Fibroblast of lung (primary cell): ENCODE measurements around the gene ASXL1. TPM values are rescaled to one million over a fixed set of nuclear protein-coding genes. Genes with fewer than 3 reads are reported as not detected.

Source experiments
- DNase-seq, 2 donors: peaks; one replicate each; pipeline versions ENCODE4 v3.0.0 to v3.0.0-alpha.2; 2010; ENCODE audit warnings: low read depth in 2 of 2
- H2AFZ ChIP-seq: 2 replicates; pipeline ENCODE4 v1.5.1; 2012; ENCODE audit warnings: low read length, control low read depth, inconsistent platforms
- H3K27ac ChIP-seq: 2 replicates; pipeline ENCODE4 v1.5.1; 2011; ENCODE audit warnings: low read length, control low read depth; ENCODE audit not compliant: insufficient read depth
- H3K27me3 ChIP-seq: 2 replicates; pipeline ENCODE4 v1.5.1; 2011; ENCODE audit warnings: mild to moderate bottlenecking, low read length; ENCODE audit not compliant: control insufficient read depth, insufficient read depth
- H3K36me3 ChIP-seq: 2 replicates; pipeline ENCODE4 v1.5.1; 2011; ENCODE audit warnings: low read length; ENCODE audit not compliant: control insufficient read depth, insufficient read depth
- H3K4me1 ChIP-seq: 2 replicates; pipeline ENCODE4 v1.5.1; 2011; ENCODE audit warnings: low read length; ENCODE audit not compliant: control insufficient read depth, insufficient read depth; ENCODE audit errors: extremely low read depth
- H3K4me2 ChIP-seq: 2 replicates; pipeline ENCODE4 v1.5.1; 2011; ENCODE audit warnings: low read length, control low read depth; ENCODE audit not compliant: insufficient read depth; ENCODE audit errors: extremely low read depth
- H3K4me3 ChIP-seq, 4 experiments: fragments of 200-600 bp in 1 of 4; sonication (generic) in 1 of 4; replicated peaks in 1 of 4; 2 replicates each; pipeline ENCODE4 v1.5.1; 2011 to 2016; ENCODE audit warnings: low read length in 4 of 4, low read depth in 3 of 4, mild to moderate bottlenecking in 3 of 4, control low read depth in 2 of 4, inconsistent platforms in 1 of 4, mixed read lengths in 1 of 4; ENCODE audit not compliant: insufficient read depth in 1 of 4; ENCODE audit errors: control extremely low read depth in 1 of 4
- H3K79me2 ChIP-seq: 2 replicates; pipeline ENCODE4 v1.5.1; 2012; ENCODE audit warnings: mild to moderate bottlenecking, low read length, inconsistent platforms; ENCODE audit not compliant: control insufficient read depth, insufficient read depth
- H3K9ac ChIP-seq: 2 replicates; pipeline ENCODE4 v1.5.1; 2011; ENCODE audit warnings: mild to moderate bottlenecking, low read length, control low read depth; ENCODE audit not compliant: insufficient read depth
- H3K9me3 ChIP-seq: 2 replicates; pipeline ENCODE4 v1.5.1; 2012; ENCODE audit warnings: low read depth, low read length; ENCODE audit not compliant: control insufficient read depth, insufficient read depth
- H4K20me1 ChIP-seq: 2 replicates; pipeline ENCODE4 v1.5.1; 2011; ENCODE audit warnings: low read length; ENCODE audit not compliant: control insufficient read depth, insufficient read depth; ENCODE audit errors: extremely low read depth
- CTCF ChIP-seq, 2 donors: IDR thresholded peaks in 1 of 2; conservative IDR thresholded peaks in 1 of 2; 1 replicate in 1 of 2; 2 replicates in 1 of 2; pipeline ENCODE4 v1.5.1; 2011 to 2012; ENCODE audit warnings: low read length in 2 of 2, control low read depth in 1 of 2, inconsistent platforms in 1 of 2, low read depth in 1 of 2, mild to moderate bottlenecking in 1 of 2
- EZH2 ChIP-seq: IDR thresholded peaks from 2 replicates; pipeline ENCODE4 v1.5.1; 2012; ENCODE audit warnings: low read length, control low read depth, mild to moderate bottlenecking; ENCODE audit errors: missing control alignments
- polyA plus RNA-seq, 2 donors: library from polyadenylated mRNA; depleted of rRNA in 1 of 2; stranded (reverse) in 1 of 2; unstranded in 1 of 2; fragments of >200 nt; gene quantifications; 2 replicates each; pipeline ENCODE4 v1.2.1, GENCODE V29; 2011 to 2012; ENCODE audit warnings: missing spikeins in 1 of 2
- total RNA-seq: library from RNA; depleted of rRNA; stranded (reverse); fragments of >200 nt; gene quantifications from 2 replicates; pipeline ENCODE4 v1.2.1, GENCODE V29; 2014

The ASXL1 gene
- total and polyA plus RNA-seq, 2 donors (not counting 1 experiment from before 2014, with no cell fraction given) = 38.0 to 41.1 TPM

- H3K4me1 ChIP-seq = peaks cover 8% of the 10 kb centered on the region
- no peaks in the 10 kb centered on the region for H4K20me1 ChIP-seq
- H3K4me3 ChIP-seq = no peak overlapping the region
- TF ChIP-seq EZH2 = no peak
- TF ChIP-seq CTCF (conservative IDR thresholded peaks at IDR 0.05 in 1 of 2, IDR thresholded peaks at IDR 0.05 in 1 of 2; ENCODE audit: low read depth in 1 of 2, low read length in 2 of 2) = no peak
- no peak overlapping the region for H2AFZ ChIP-seq
- H3K27ac ChIP-seq = no peak overlapping the region
- H3K9me3 ChIP-seq = no peaks in the 10 kb centered on the region
- H3K27me3 ChIP-seq = no peaks in the 10 kb centered on the region
- H3K36me3 ChIP-seq = peaks cover 41% of the 10 kb centered on the region
- H3K4me2 ChIP-seq = no peak overlapping the region
- no peak overlapping the region for H3K9ac ChIP-seq
- no peaks in the 10 kb centered on the region for H3K79me2 ChIP-seq
- DNase-seq = no peak
These were observed 78.2 kb downstream of the ASXL1 start for GRCh38 chr20:32436142-32436861.

- Histone ChIP-seq H4K20me1 (no peaks in the 10 kb centered on the region), H3K9ac (no peak overlapping the region), H3K9me3 (no peaks in the 10 kb centered on the region), H3K27me3 (no peaks in the 10 kb centered on the region), H3K79me2 (no peaks in the 10 kb centered on the region), H3K27ac (no peak overlapping the region), H3K36me3 (peaks cover 40% of the 10 kb centered on the region), H3K4me2 (no peak overlapping the region), H3K4me3 (no peak overlapping the region), H3K4me1 (peaks cover 8% of the 10 kb centered on the region), H2AFZ (no peak overlapping the region)
- no peak for DNase-seq
- no peak for TF ChIP-seq EZH2
These were observed 78.8 kb downstream of the ASXL1 start for GRCh38 chr20:32436968-32437367.

GRCh38 chr20:32437391-32438074 is 79.4 kb downstream of the ASXL1 start:
- DNase-seq = no peak
- peaks cover 8% of the 10 kb centered on the region for H3K4me1 ChIP-seq
- H3K9me3 ChIP-seq = no peaks in the 10 kb centered on the region
- no peak overlapping the region for H2AFZ ChIP-seq
- no peak overlapping the region for H3K4me3 ChIP-seq
- no peaks in the 10 kb centered on the region for H3K79me2 ChIP-seq
- TF ChIP-seq EZH2 (no peak), CTCF (conservative IDR thresholded peaks at IDR 0.05 in 1 of 2, IDR thresholded peaks at IDR 0.05 in 1 of 2; ENCODE audit: low read depth in 1 of 2, low read length in 2 of 2) (peak in 1 of 2 donors; percentile 24)
- H3K27me3 ChIP-seq = no peaks in the 10 kb centered on the region
- H4K20me1 ChIP-seq = no peaks in the 10 kb centered on the region
- no peak overlapping the region for H3K9ac ChIP-seq
- no peak overlapping the region for H3K27ac ChIP-seq
- peaks cover 38% of the 10 kb centered on the region for H3K36me3 ChIP-seq
- no peak overlapping the region for H3K4me2 ChIP-seq
